Sigmoid colon (tissue), 7 donors: Measurements from ENCODE around the gene CAMK2N2. TPM values are rescaled to one million over a fixed set of nuclear protein-coding genes. Genes with fewer than 3 reads are reported as not detected.

ENCODE experiments used
- DNase-seq: peaks from one replicate; pipeline ENCODE4 v3.0.0-alpha.2; 2019
- H3K27ac ChIP-seq, 4 donors: fragments of 200-600 bp; sonication (generic); one replicate each; pipeline ENCODE4 v1.5.1; 2016 to 2019; ENCODE audit warnings: mild to moderate bottlenecking in 1 of 4
- H3K27me3 ChIP-seq, 3 donors: fragments of 200-600 bp; sonication (generic); one replicate each; pipeline ENCODE4 v1.5.1; 2019; ENCODE audit warnings: mild to moderate bottlenecking in 1 of 3
- H3K36me3 ChIP-seq, 4 donors: fragments of 200-600 bp; sonication (generic); one replicate each; pipeline ENCODE4 v1.5.1; 2016 to 2019
- H3K4me1 ChIP-seq, 4 donors: fragments of 200-600 bp; sonication (generic); one replicate each; pipeline ENCODE4 v1.5.1; 2017 to 2019
- H3K4me3 ChIP-seq, 4 donors: fragments of 200-600 bp; sonication (generic); one replicate each; pipeline ENCODE4 v1.5.1; 2017 to 2019; ENCODE audit warnings: mild to moderate bottlenecking in 2 of 4, moderate library complexity in 1 of 4
- H3K9me3 ChIP-seq, 4 donors: fragments of 200-600 bp in 3 of 4; sonication (generic) in 3 of 4; one replicate each; pipeline versions ENCODE4 v1.5.1 to v1.6.1; 2013 to 2019
- CTCF ChIP-seq, 4 experiments: fragments of 450-650 bp in 3 of 4; fragments of 200-600 bp in 1 of 4; IDR thresholded peaks; one replicate each; pipeline ENCODE4 v1.5.1; 2016 to 2019; ENCODE audit warnings: antibody characterized with exemption in 4 of 4, mild to moderate bottlenecking in 3 of 4, moderate library complexity in 2 of 4
- EP300 ChIP-seq, 4 donors: sonication (generic); formaldehyde crosslinking; IDR thresholded peaks; one replicate each; pipeline ENCODE4 v1.6.1; 2017; ENCODE audit warnings: antibody characterized with exemption in 4 of 4
- POLR2A ChIP-seq, 2 donors: fragments of 450-650 bp; IDR thresholded peaks; one replicate each; pipeline ENCODE4 v1.6.1; 2016; ENCODE audit warnings: antibody characterized with exemption in 2 of 2, mild to moderate bottlenecking in 2 of 2, moderate library complexity in 2 of 2
- POLR2AphosphoS5 ChIP-seq, 4 donors: sonication (generic); formaldehyde crosslinking; IDR thresholded peaks; one replicate each; pipeline ENCODE4 v1.6.1; 2017; ENCODE audit warnings: antibody characterized with exemption in 4 of 4
- WGBS, 2 donors: extraction: QIAGEN DNeasy Blood & Tissue Kit; methylation state at CpG; one replicate each; pipeline ENCODE4 v1.1.7; 2013; 5-methylcytosine and 5-hydroxymethylcytosine counted together
- intact Hi-C: fragments of 100-400 bp; cut with DNase I; formaldehyde crosslinking; loops from one replicate; pipeline ENCODE4 v1.15.1; 2023
- polyA plus RNA-seq, 3 donors: library from polyadenylated mRNA; stranded (reverse); fragments of 200-250 nt; gene quantifications; one replicate each; pipeline ENCODE4 v1.2.3, GENCODE V29; 2013
- total RNA-seq, 4 donors: library from RNA; depleted of rRNA; stranded (reverse); fragments of >200 nt; gene quantifications; one replicate each; pipeline ENCODE4 v1.1.0, GENCODE V29; 2016
- donor health status: healthy with polysubstance abuse.
- donor health status: Bipolar disorder and iron deficiency.
- donor health status: healthy.

Gene CAMK2N2
- total and polyA plus RNA-seq, 7 donors, result 0.28 to 0.71 TPM; not detected in 5

GRCh38 chr3:184289426-184289938 is 28.1 kb upstream of the CAMK2N2 start:
- H3K4me3 ChIP-seq, result no peak overlapping the region
- intact Hi-C loops, result no loop called here
- 4 to 14% methylated on average over 10 of the region's 10 CpGs for WGBS, 2 donors
- no peak for DNase-seq
- peaks cover 0 to 19% (median 0%) of the 10 kb centered on the region in 3 donors for H3K27me3 ChIP-seq
- H3K27ac ChIP-seq, result no peak overlapping the region
- H3K9me3 ChIP-seq, result no peaks in the 10 kb centered on the region
- no peaks in the 10 kb centered on the region for H3K4me1 ChIP-seq
- no peaks in the 10 kb centered on the region for H3K36me3 ChIP-seq
- TF ChIP-seq POLR2AphosphoS5 (IDR thresholded peaks at IDR 0.05), result no peak
- TF ChIP-seq CTCF (IDR thresholded peaks at IDR 0.05), result peak in 3 of 4 experiments; percentile 30 to 51 (median 37)

GRCh38 chr3:184284696-184285095 is 23.3 kb upstream of the CAMK2N2 start:
- no peaks in the 10 kb centered on the region for H3K4me1 ChIP-seq
- no peaks in the 10 kb centered on the region for H3K9me3 ChIP-seq
- peaks cover 0 to 19% (median 0%) of the 10 kb centered on the region in 3 donors for H3K27me3 ChIP-seq
- H3K36me3 ChIP-seq, result no peaks in the 10 kb centered on the region
- no peak for TF ChIP-seq CTCF (IDR thresholded peaks at IDR 0.05)
- TF ChIP-seq POLR2AphosphoS5 (IDR thresholded peaks at IDR 0.05), result no peak
- no peak overlapping the region for H3K4me3 ChIP-seq
- 16 to 31% methylated on average over 4 of the region's 4 CpGs for WGBS, 2 donors
- no peak overlapping the region for H3K27ac ChIP-seq
- no peak for DNase-seq
- intact Hi-C loops, result no loop called here

GRCh38 chr3:184283681-184284080 is 22.3 kb upstream of the CAMK2N2 start:
- DNase-seq, result no peak
- intact Hi-C loops, result no loop called here

GRCh38 chr3:184282941-184283340 is 21.6 kb upstream of the CAMK2N2 start:
- no peak for TF ChIP-seq EP300 (IDR thresholded peaks at IDR 0.05)
- H3K36me3 ChIP-seq, result no peaks in the 10 kb centered on the region
- H3K27me3 ChIP-seq, result peaks cover 0 to 6% (median 0%) of the 10 kb centered on the region in 3 donors
- WGBS, 2 donors, result 77 to 85% methylated on average over 4 of the region's 4 CpGs
- H3K4me1 ChIP-seq, result no peaks in the 10 kb centered on the region
- intact Hi-C loops, result no loop called here
- no peaks in the 10 kb centered on the region for H3K9me3 ChIP-seq
- H3K4me3 ChIP-seq, result no peak overlapping the region
- no peak overlapping the region for H3K27ac ChIP-seq
- DNase-seq, result no peak

More at GRCh38 chr3:184283681-184284080, 22.3 kb upstream of the CAMK2N2 start:
- no peak for TF ChIP-seq POLR2A (IDR thresholded peaks at IDR 0.05)
- TF ChIP-seq EP300 (IDR thresholded peaks at IDR 0.05), result no peak
- no peak for TF ChIP-seq POLR2AphosphoS5 (IDR thresholded peaks at IDR 0.05)
- no peak for TF ChIP-seq CTCF (IDR thresholded peaks at IDR 0.05)
- no peaks in the 10 kb centered on the region for H3K36me3 ChIP-seq
- H3K4me3 ChIP-seq, result no peak overlapping the region
- 89 to 93% methylated on average over 8 of the region's 8 CpGs for WGBS, 2 donors
- H3K4me1 ChIP-seq, result no peaks in the 10 kb centered on the region
- peaks cover 0 to 9% (median 0%) of the 10 kb centered on the region in 3 donors for H3K27me3 ChIP-seq
- no peak overlapping the region for H3K27ac ChIP-seq
- H3K9me3 ChIP-seq, result no peaks in the 10 kb centered on the region

- Histone ChIP-seq H3K4me3 (no peak overlapping the region), H3K36me3 (no peaks in the 10 kb centered on the region), H3K27me3 (peaks cover 14 to 43% (median 26%) of the 10 kb centered on the region in 3 donors), H3K27ac (no peak overlapping the region), H3K4me1 (peaks cover 0 to 5% (median 3%) of the 10 kb centered on the region in 4 donors), H3K9me3 (no peaks in the 10 kb centered on the region)
- WGBS, 2 donors, result 91 to 94% methylated on average over 6 of the region's 6 CpGs
- intact Hi-C loops, result no loop called here
- no peak for DNase-seq
- TF ChIP-seq POLR2A (IDR thresholded peaks at IDR 0.05) (no peak), EP300 (IDR thresholded peaks at IDR 0.05) (no peak), CTCF (IDR thresholded peaks at IDR 0.05) (no peak), POLR2AphosphoS5 (IDR thresholded peaks at IDR 0.05) (no peak)
These were observed 16.0 kb upstream of the CAMK2N2 start for GRCh38 chr3:184277366-184277765.
